Rectal smooth muscle tissue (tissue), 1 donor: ENCODE measurements around the gene EN2.

Experiments used
- H3K27ac ChIP-seq: one replicate; pipeline ENCODE4 v1.7.0; 2013; ENCODE audit warnings: low read depth, low read length, inconsistent platforms
- H3K27me3 ChIP-seq: one replicate; pipeline ENCODE4 v1.7.0; 2013; ENCODE audit warnings: low read length; ENCODE audit not compliant: control insufficient read depth, insufficient read depth
- H3K36me3 ChIP-seq: one replicate; pipeline ENCODE4 v1.7.0; 2013; ENCODE audit warnings: low read length; ENCODE audit not compliant: control insufficient read depth, insufficient read depth
- H3K4me1 ChIP-seq: one replicate; pipeline ENCODE4 v1.7.0; 2013; ENCODE audit warnings: low read length; ENCODE audit not compliant: control insufficient read depth, insufficient read depth
- H3K4me3 ChIP-seq: one replicate; pipeline ENCODE4 v1.7.0; 2013; ENCODE audit warnings: low read length
- H3K9ac ChIP-seq: one replicate; pipeline ENCODE4 v1.7.0; 2013; ENCODE audit warnings: low read length

Gene EN2

GRCh38 chr7:155420116-155420515 lies 37.8 kb upstream of the EN2 start:
- Histone ChIP-seq H3K27ac (no peak overlapping the region), H3K9ac (no peak overlapping the region), H3K4me1 (no peaks in the 10 kb centered on the region), H3K27me3 (no peaks in the 10 kb centered on the region), H3K36me3 (no peaks in the 10 kb centered on the region), H3K4me3 (no peak overlapping the region)

GRCh38 chr7:155422151-155422550 lies 35.8 kb upstream of the EN2 start:
- no peak overlapping the region for H3K4me3 ChIP-seq
- no peak overlapping the region for H3K9ac ChIP-seq
- no peaks in the 10 kb centered on the region for H3K36me3 ChIP-seq
- no peaks in the 10 kb centered on the region for H3K4me1 ChIP-seq
- no peaks in the 10 kb centered on the region for H3K27me3 ChIP-seq
- no peak overlapping the region for H3K27ac ChIP-seq

- H3K27me3 ChIP-seq, result no peaks in the 10 kb centered on the region
- no peaks in the 10 kb centered on the region for H3K4me1 ChIP-seq
- no peak overlapping the region for H3K27ac ChIP-seq
- no peak overlapping the region for H3K9ac ChIP-seq
- H3K4me3 ChIP-seq, result no peak overlapping the region
- H3K36me3 ChIP-seq, result no peaks in the 10 kb centered on the region
Measured at GRCh38 chr7:155422599-155423336, 35.2 kb upstream of the EN2 start.

GRCh38 chr7:155423337-155424285 lies 34.3 kb upstream of the EN2 start:
- H3K4me1 ChIP-seq, result no peaks in the 10 kb centered on the region
- no peaks in the 10 kb centered on the region for H3K27me3 ChIP-seq
- no peak overlapping the region for H3K9ac ChIP-seq
- H3K36me3 ChIP-seq, result no peaks in the 10 kb centered on the region
- no peak overlapping the region for H3K4me3 ChIP-seq
- no peak overlapping the region for H3K27ac ChIP-seq

- H3K4me1 ChIP-seq, result no peaks in the 10 kb centered on the region
- H3K4me3 ChIP-seq, result no peak overlapping the region
- H3K27me3 ChIP-seq, result no peaks in the 10 kb centered on the region
- no peak overlapping the region for H3K9ac ChIP-seq
- H3K36me3 ChIP-seq, result no peaks in the 10 kb centered on the region
- H3K27ac ChIP-seq, result no peak overlapping the region
Measured at GRCh38 chr7:155424301-155425010, 33.5 kb upstream of the EN2 start.

- no peaks in the 10 kb centered on the region for H3K4me1 ChIP-seq
- no peaks in the 10 kb centered on the region for H3K27me3 ChIP-seq
- no peak overlapping the region for H3K27ac ChIP-seq
- no peaks in the 10 kb centered on the region for H3K36me3 ChIP-seq
- no peak overlapping the region for H3K9ac ChIP-seq
- H3K4me3 ChIP-seq, result no peak overlapping the region
Measured at GRCh38 chr7:155425011-155425340, 33.0 kb upstream of the EN2 start.

GRCh38 chr7:155425887-155426286 lies 32.0 kb upstream of the EN2 start:
- Histone ChIP-seq H3K9ac (no peak overlapping the region), H3K36me3 (no peaks in the 10 kb centered on the region), H3K27me3 (peaks cover 5% of the 10 kb centered on the region), H3K27ac (no peak overlapping the region), H3K4me1 (no peaks in the 10 kb centered on the region), H3K4me3 (no peak overlapping the region)

- no peak overlapping the region for H3K4me3 ChIP-seq
- H3K36me3 ChIP-seq, result no peaks in the 10 kb centered on the region
- peaks cover 5% of the 10 kb centered on the region for H3K27me3 ChIP-seq
- no peaks in the 10 kb centered on the region for H3K4me1 ChIP-seq
- no peak overlapping the region for H3K27ac ChIP-seq
- H3K9ac ChIP-seq, result no peak overlapping the region
Measured at GRCh38 chr7:155426543-155427410, 31.2 kb upstream of the EN2 start.

GRCh38 chr7:155427411-155428038 lies 30.4 kb upstream of the EN2 start:
- H3K4me3 ChIP-seq, result no peak overlapping the region
- H3K27ac ChIP-seq, result no peak overlapping the region
- peaks cover 5% of the 10 kb centered on the region for H3K27me3 ChIP-seq
- no peaks in the 10 kb centered on the region for H3K4me1 ChIP-seq
- no peaks in the 10 kb centered on the region for H3K36me3 ChIP-seq
- H3K9ac ChIP-seq, result no peak overlapping the region

- H3K27me3 ChIP-seq, result peaks cover 5% of the 10 kb centered on the region
- no peak overlapping the region for H3K27ac ChIP-seq
- H3K9ac ChIP-seq, result no peak overlapping the region
- no peak overlapping the region for H3K4me3 ChIP-seq
- no peaks in the 10 kb centered on the region for H3K4me1 ChIP-seq
- no peaks in the 10 kb centered on the region for H3K36me3 ChIP-seq
Measured at GRCh38 chr7:155428171-155428834, 29.6 kb upstream of the EN2 start.

GRCh38 chr7:155429651-155430050 lies 28.3 kb upstream of the EN2 start:
- Histone ChIP-seq H3K27me3 (peaks cover 5% of the 10 kb centered on the region), H3K4me3 (no peak overlapping the region), H3K27ac (no peak overlapping the region), H3K9ac (no peak overlapping the region), H3K4me1 (no peaks in the 10 kb centered on the region), H3K36me3 (no peaks in the 10 kb centered on the region)
